ENCODE measurements around the gene HUNK.

The HUNK gene

GRCh38 chr21:31912501-31912900 is 39.7 kb downstream of the HUNK start:
- H3K4me3 ChIP-seq (ENCODE audit: low read length): no peak overlapping the region

GRCh38 chr21:31913182-31913608 is 40.4 kb downstream of the HUNK start:
- H3K4me2 ChIP-seq (ENCODE audit: low read depth, low read length): no peak overlapping the region
- no peaks in the 10 kb centered on the region for H3K9me3 ChIP-seq (replicated peaks; ENCODE audit: insufficient read depth, low read length)
- H3K9ac ChIP-seq (ENCODE audit: low read length): no peak overlapping the region
- H3K4me1 ChIP-seq (ENCODE audit: low read length): no peaks in the 10 kb centered on the region
- H4K20me1 ChIP-seq (ENCODE audit: insufficient read depth, low read length): no peaks in the 10 kb centered on the region
- H2AFZ ChIP-seq (ENCODE audit: low read length): no peak overlapping the region
- no peaks in the 10 kb centered on the region for H3F3A ChIP-seq (ENCODE audit: insufficient read depth, low read length)
- TF ChIP-seq CTCF (IDR thresholded peaks at IDR 0.05; ENCODE audit: low read length): no peak
- no peak for TF ChIP-seq EZH2 (optimal IDR thresholded peaks at IDR 0.05; ENCODE audit: low read depth, low read length)
- no peak for TF ChIP-seq EZH2phosphoT487 (IDR thresholded peaks at IDR 0.05; ENCODE audit: low read length)
- no peaks in the 10 kb centered on the region for H3K27me3 ChIP-seq (replicated peaks; ENCODE audit: insufficient read depth, low read length)
- no peak overlapping the region for H3K4me3 ChIP-seq (ENCODE audit: low read length)
- H3K27ac ChIP-seq (ENCODE audit: low read length): no peak overlapping the region
- H3K9me2 ChIP-seq (replicated peaks; ENCODE audit: insufficient read depth, low read length): no peaks in the 10 kb centered on the region
- H3K79me2 ChIP-seq (ENCODE audit: low read length): no peaks in the 10 kb centered on the region
- no peaks in the 10 kb centered on the region for H3K36me3 ChIP-seq (replicated peaks; ENCODE audit: insufficient read depth, low read length)
- no peak for DNase-seq

More at GRCh38 chr21:31912501-31912900, 39.7 kb downstream of the HUNK start:
- Histone ChIP-seq H3K9me2 (replicated peaks; ENCODE audit: insufficient read depth, low read length) (no peaks in the 10 kb centered on the region), H3K79me2 (ENCODE audit: low read length) (no peaks in the 10 kb centered on the region), H3F3A (ENCODE audit: insufficient read depth, low read length) (no peaks in the 10 kb centered on the region), H3K4me1 (ENCODE audit: low read length) (no peaks in the 10 kb centered on the region), H3K27ac (ENCODE audit: low read length) (no peak overlapping the region), H3K9ac (ENCODE audit: low read length) (no peak overlapping the region), H3K4me2 (ENCODE audit: low read depth, low read length) (no peak overlapping the region), H3K36me3 (replicated peaks; ENCODE audit: insufficient read depth, low read length) (no peaks in the 10 kb centered on the region), H3K27me3 (replicated peaks; ENCODE audit: insufficient read depth, low read length) (no peaks in the 10 kb centered on the region), H3K9me3 (replicated peaks; ENCODE audit: insufficient read depth, low read length) (no peaks in the 10 kb centered on the region), H2AFZ (ENCODE audit: low read length) (no peak overlapping the region), H4K20me1 (ENCODE audit: insufficient read depth, low read length) (no peaks in the 10 kb centered on the region)
- no peak for DNase-seq
- no peak for TF ChIP-seq EZH2phosphoT487 (IDR thresholded peaks at IDR 0.05; ENCODE audit: low read length)
- no peak for TF ChIP-seq EZH2 (optimal IDR thresholded peaks at IDR 0.05; ENCODE audit: low read depth, low read length)
- TF ChIP-seq CTCF (IDR thresholded peaks at IDR 0.05; ENCODE audit: low read length): no peak

- Histone ChIP-seq H3K27me3 (replicated peaks; ENCODE audit: insufficient read depth, low read length) (no peaks in the 10 kb centered on the region), H3K9me3 (replicated peaks; ENCODE audit: insufficient read depth, low read length) (no peaks in the 10 kb centered on the region), H3K9ac (ENCODE audit: low read length) (no peak overlapping the region), H3K4me1 (ENCODE audit: low read length) (no peaks in the 10 kb centered on the region), H3K4me2 (ENCODE audit: low read depth, low read length) (no peak overlapping the region), H3K79me2 (ENCODE audit: low read length) (no peaks in the 10 kb centered on the region), H3K4me3 (ENCODE audit: low read length) (no peak overlapping the region), H3K9me2 (replicated peaks; ENCODE audit: insufficient read depth, low read length) (no peaks in the 10 kb centered on the region), H3F3A (ENCODE audit: insufficient read depth, low read length) (no peaks in the 10 kb centered on the region), H3K36me3 (replicated peaks; ENCODE audit: insufficient read depth, low read length) (no peaks in the 10 kb centered on the region), H4K20me1 (ENCODE audit: insufficient read depth, low read length) (no peaks in the 10 kb centered on the region), H2AFZ (ENCODE audit: low read length) (no peak overlapping the region), H3K27ac (ENCODE audit: low read length) (no peak overlapping the region)
- DNase-seq: no peak
- TF ChIP-seq EZH2phosphoT487 (IDR thresholded peaks at IDR 0.05; ENCODE audit: low read length) (no peak), CTCF (IDR thresholded peaks at IDR 0.05; ENCODE audit: low read length) (no peak), EZH2 (optimal IDR thresholded peaks at IDR 0.05; ENCODE audit: low read depth, low read length) (no peak)
Observed at GRCh38 chr21:31914472-31914871, 41.7 kb downstream of the HUNK start.

Measured in MM.1S (cell line).